Coronary artery (tissue), 2 donors: Measurements from ENCODE around the gene TUBA3C.

ENCODE experiments used
- DNase-seq: peaks from one replicate; pipeline ENCODE4 v3.0.0-alpha.2; 2017; ENCODE audit warnings: low spot score
- H3K27ac ChIP-seq, 2 donors: fragments of 200-600 bp; sonication (generic); one replicate each; pipeline ENCODE4 v1.5.1; 2016 to 2019
- H3K4me3 ChIP-seq: fragments of 200-600 bp; sonication (generic); 2 replicates; pipeline ENCODE4 v1.5.1; 2016; ENCODE audit warnings: mild to moderate bottlenecking, moderate library complexity
- CTCF ChIP-seq: fragments of 200-600 bp; sonication (generic); IDR thresholded peaks from one replicate; pipeline ENCODE4 v1.5.1; 2019; ENCODE audit warnings: antibody characterized with exemption

The TUBA3C gene

GRCh38 chr13:19172647-19173030 is 9.0 kb downstream of the TUBA3C start:
- H3K27ac ChIP-seq, result no peak overlapping the region
- no peak for DNase-seq
- no peak overlapping the region for H3K4me3 ChIP-seq
- no peak for TF ChIP-seq CTCF

- Histone ChIP-seq H3K4me3 (no peak overlapping the region), H3K27ac (no peak overlapping the region)
- no peak for TF ChIP-seq CTCF
- no peak for DNase-seq
These were observed 9.5 kb downstream of the TUBA3C start for GRCh38 chr13:19172007-19172646.

- H3K4me3 ChIP-seq, result no peak overlapping the region
- no peak for TF ChIP-seq CTCF
- DNase-seq, result no peak
- H3K27ac ChIP-seq, result no peak overlapping the region
These were observed 10.1 kb downstream of the TUBA3C start for GRCh38 chr13:19171563-19171962.

GRCh38 chr13:19169991-19170390 is 11.6 kb downstream of the TUBA3C start:
- H3K4me3 ChIP-seq, result no peak overlapping the region
- DNase-seq, result no peak
- no peak overlapping the region for H3K27ac ChIP-seq
- TF ChIP-seq CTCF, result no peak

- Histone ChIP-seq H3K4me3 (no peak overlapping the region), H3K27ac (no peak overlapping the region)
- DNase-seq, result no peak
- no peak for TF ChIP-seq CTCF
These were observed 12.1 kb downstream of the TUBA3C start for GRCh38 chr13:19169496-19169895.

- H3K27ac ChIP-seq, result no peak overlapping the region
- no peak for TF ChIP-seq CTCF
- DNase-seq, result peak; percentile 70
These were observed 20.3 kb downstream of the TUBA3C start for GRCh38 chr13:19161308-19161707.

GRCh38 chr13:19159761-19160420 is 21.7 kb downstream of the TUBA3C start:
- Histone ChIP-seq H3K4me3 (no peak overlapping the region), H3K27ac (no peak overlapping the region)
- TF ChIP-seq CTCF, result no peak
- peak; percentile 56 for DNase-seq

More at GRCh38 chr13:19161308-19161707, 20.3 kb downstream of the TUBA3C start:
- no peak overlapping the region for H3K4me3 ChIP-seq
